ENCODE measurements around the gene MBL2. TPM values are rescaled to one million over a fixed set of nuclear protein-coding genes. Genes with fewer than 3 reads are reported as not detected.

Gene MBL2
- total and polyA plus RNA-seq, 2 donors (not counting 1 experiment from before 2014, with no cell fraction given) = not detected

DNA sequence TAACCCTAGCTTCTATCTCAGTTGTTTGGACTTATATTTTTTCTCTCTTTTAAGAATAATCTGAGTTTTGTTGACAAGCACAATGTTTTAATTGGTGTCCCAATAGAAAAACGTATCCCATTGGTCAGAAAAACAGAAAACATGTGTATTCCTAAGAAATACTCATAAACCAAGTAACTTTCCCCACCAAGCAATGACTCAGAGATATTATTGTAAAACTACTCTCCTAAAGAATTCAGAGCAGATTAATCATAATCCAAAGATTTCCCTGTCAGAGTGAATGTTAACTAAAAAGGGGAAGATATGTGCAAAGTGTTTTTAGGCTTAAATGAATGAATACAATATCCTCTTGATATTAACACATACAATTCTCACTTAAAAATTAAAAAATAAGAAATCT, 29.4 kb upstream of the MBL2 start:
- no peak for ATAC-seq (ENCODE audit: low read depth)
- Histone ChIP-seq H3K27ac (ENCODE audit: low read length in 2 of 2) (no peak overlapping the region), H3K9ac (ENCODE audit: low read length) (no peak overlapping the region), H3K9me3 (ENCODE audit: control extremely low read depth in 1 of 3, control insufficient read depth in 2 of 3, insufficient read depth in 1 of 3, low read length in 2 of 3) (no peaks in the 10 kb centered on the region), H3K36me3 (replicated peaks in 1 of 2; ENCODE audit: control extremely low read depth in 1 of 2, control insufficient read depth in 1 of 2, extremely low read depth in 1 of 2, insufficient read depth in 2 of 2, low read length in 1 of 2) (no peaks in the 10 kb centered on the region), H3K27me3 (replicated peaks in 1 of 4; ENCODE audit: control extremely low read depth in 1 of 4, control insufficient read depth in 3 of 4, insufficient read depth in 4 of 4, low read length in 3 of 4) (no peaks in the 10 kb centered on the region), H3K4me3 (ENCODE audit: control extremely low read depth in 1 of 5, extremely low read depth in 1 of 5, insufficient read depth in 1 of 5, low read depth in 2 of 5, low read length in 4 of 5) (no peak overlapping the region), H3K4me2 (replicated peaks; ENCODE audit: low read depth, low read length, poor library complexity, severe bottlenecking) (no peak overlapping the region), H3K4me1 (ENCODE audit: control insufficient read depth in 2 of 2, insufficient read depth in 2 of 2, low read length in 2 of 2) (no peaks in the 10 kb centered on the region), H4K20me1 (ENCODE audit: control insufficient read depth, insufficient read depth, low read length, poor library complexity, severe bottlenecking) (no peaks in the 10 kb centered on the region), H2AFZ (ENCODE audit: insufficient read depth, low read depth, low read length, poor library complexity, severe bottlenecking) (no peak overlapping the region), H3K79me2 (ENCODE audit: control insufficient read depth, insufficient read depth, low read length) (no peaks in the 10 kb centered on the region)
- WGBS (ENCODE audit: insufficient coverage) = no CpG with 5 or more reads among the region's 1 CpG
- H3K27me3 Mint-ChIP-seq = no peaks in the 10 kb centered on the region
- no peak overlapping the region for H3K27ac Mint-ChIP-seq
- TF ChIP-seq, protein P1, sequence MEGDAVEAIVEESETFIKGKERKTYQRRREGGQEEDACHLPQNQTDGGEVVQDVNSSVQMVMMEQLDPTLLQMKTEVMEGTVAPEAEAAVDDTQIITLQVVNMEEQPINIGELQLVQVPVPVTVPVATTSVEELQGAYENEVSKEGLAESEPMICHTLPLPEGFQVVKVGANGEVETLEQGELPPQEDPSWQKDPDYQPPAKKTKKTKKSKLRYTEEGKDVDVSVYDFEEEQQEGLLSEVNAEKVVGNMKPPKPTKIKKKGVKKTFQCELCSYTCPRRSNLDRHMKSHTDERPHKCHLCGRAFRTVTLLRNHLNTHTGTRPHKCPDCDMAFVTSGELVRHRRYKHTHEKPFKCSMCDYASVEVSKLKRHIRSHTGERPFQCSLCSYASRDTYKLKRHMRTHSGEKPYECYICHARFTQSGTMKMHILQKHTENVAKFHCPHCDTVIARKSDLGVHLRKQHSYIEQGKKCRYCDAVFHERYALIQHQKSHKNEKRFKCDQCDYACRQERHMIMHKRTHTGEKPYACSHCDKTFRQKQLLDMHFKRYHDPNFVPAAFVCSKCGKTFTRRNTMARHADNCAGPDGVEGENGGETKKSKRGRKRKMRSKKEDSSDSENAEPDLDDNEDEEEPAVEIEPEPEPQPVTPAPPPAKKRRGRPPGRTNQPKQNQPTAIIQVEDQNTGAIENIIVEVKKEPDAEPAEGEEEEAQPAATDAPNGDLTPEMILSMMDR (IDR thresholded peaks at IDR 0.05) = no peak
- TF ChIP-seq EZH2 (IDR thresholded peaks at IDR 0.05; ENCODE audit: borderline replicate concordance, insufficient read depth, low read depth, low read length, poor library complexity, severe bottlenecking) = no peak
- H3K4me1 Mint-ChIP-seq = no peaks in the 10 kb centered on the region
- ChIA-PET CTCF (no interaction called here), POLR2A (no interaction called here)
- H3K4me3 Mint-ChIP-seq = no peak overlapping the region
- no peak for DNase-seq
- H3K9me3 Mint-ChIP-seq (ENCODE audit: insufficient read depth) = peaks cover 4% of the 10 kb centered on the region
- intact Hi-C loops (cut with micrococcal nuclease) = no loop called here

DNA sequence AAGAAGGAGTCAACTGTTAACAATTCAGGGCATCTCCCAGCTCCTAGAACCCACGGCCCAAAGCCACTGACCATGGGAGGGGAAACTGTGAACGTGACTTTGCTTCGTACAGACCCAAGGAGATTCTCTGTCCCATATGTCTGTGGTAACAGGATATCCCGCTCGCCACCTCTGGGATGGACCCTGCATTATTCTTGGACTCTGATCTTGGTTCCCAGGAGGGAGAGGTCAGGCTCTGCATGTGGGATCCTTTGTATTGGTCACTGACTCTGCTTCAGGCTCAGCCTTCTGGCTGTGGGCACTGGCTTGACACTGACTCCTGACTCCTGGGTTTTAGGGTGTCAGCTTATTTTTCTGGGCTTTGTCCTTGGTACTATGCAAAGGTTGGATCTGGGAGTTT, 13.5 kb upstream of the MBL2 start:
- no peak overlapping the region for H3K27ac Mint-ChIP-seq
- no peaks in the 10 kb centered on the region for H3K4me1 ChIP-seq (ENCODE audit: control insufficient read depth in 2 of 2, insufficient read depth in 2 of 2, low read length in 2 of 2)
- H3K4me3 Mint-ChIP-seq = no peak overlapping the region
- no peak overlapping the region for H3K9ac ChIP-seq (ENCODE audit: low read length)
- peaks cover 0 to 6% (median 0%) of the 10 kb centered on the region in 3 donors for H3K9me3 ChIP-seq (ENCODE audit: control extremely low read depth in 1 of 3, control insufficient read depth in 2 of 3, insufficient read depth in 1 of 3, low read length in 2 of 3)
- H3K27ac ChIP-seq (ENCODE audit: low read length in 2 of 2) = no peak overlapping the region
- no peaks in the 10 kb centered on the region for H3K9me3 Mint-ChIP-seq (ENCODE audit: insufficient read depth)
- H3K79me2 ChIP-seq (ENCODE audit: control insufficient read depth, insufficient read depth, low read length) = no peaks in the 10 kb centered on the region
- H3K36me3 ChIP-seq (replicated peaks in 1 of 2; ENCODE audit: control extremely low read depth in 1 of 2, control insufficient read depth in 1 of 2, extremely low read depth in 1 of 2, insufficient read depth in 2 of 2, low read length in 1 of 2) = no peaks in the 10 kb centered on the region
- DNase-seq = no peak
- no peaks in the 10 kb centered on the region for H3K4me1 Mint-ChIP-seq
- ChIA-PET CTCF (interaction anchor here (0.6 kb wide), 1 partner anchor 9 kb away, joined by 4 read pairs; no protein-coding TSS in a partner anchor), POLR2A (no interaction called here)
- no peak overlapping the region for H3K4me3 ChIP-seq (ENCODE audit: control extremely low read depth in 1 of 5, extremely low read depth in 1 of 5, insufficient read depth in 1 of 5, low read depth in 2 of 5, low read length in 4 of 5)
- H3K27me3 Mint-ChIP-seq = no peaks in the 10 kb centered on the region
- no peak for ATAC-seq (ENCODE audit: low read depth)
- TF ChIP-seq, protein P1 (IDR thresholded peaks at IDR 0.05) = no peak
- TF ChIP-seq EZH2 (IDR thresholded peaks at IDR 0.05; ENCODE audit: borderline replicate concordance, insufficient read depth, low read depth, low read length, poor library complexity, severe bottlenecking) = no peak
- H3K4me2 ChIP-seq (replicated peaks; ENCODE audit: low read depth, low read length, poor library complexity, severe bottlenecking) = no peak overlapping the region
- intact Hi-C loops (cut with micrococcal nuclease) = no loop called here
- H2AFZ ChIP-seq (ENCODE audit: insufficient read depth, low read depth, low read length, poor library complexity, severe bottlenecking) = no peak overlapping the region
- no peaks in the 10 kb centered on the region for H3K27me3 ChIP-seq (replicated peaks in 1 of 4; ENCODE audit: control extremely low read depth in 1 of 4, control insufficient read depth in 3 of 4, insufficient read depth in 4 of 4, low read length in 3 of 4)
- no peaks in the 10 kb centered on the region for H4K20me1 ChIP-seq (ENCODE audit: control insufficient read depth, insufficient read depth, low read length, poor library complexity, severe bottlenecking)
- WGBS (ENCODE audit: insufficient coverage) = 97% methylated on average over 5 of the region's 5 CpGs

Data from B cell (primary cell).